GM04504 (cell line): ENCODE data around the gene KATNIP.

Experiments
- DNase-seq: peaks from one replicate; pipeline ENCODE4 v3.0.0-alpha.2; 2012; ENCODE audit warnings: low read depth

The KATNIP gene

GRCh38 chr16:27549746-27550581 lies at the start of gene KATNIP, which contains the start of gene GTF3C1:
Gene KATNIP, plus strand, starts transcription at chr16:27550144. Its CDS starts 27 bp downstream, at chr16:27550171.
Gene GTF3C1, minus strand, starts transcription at chr16:27549913. Its CDS starts 23 bp downstream, at chr16:27549890.
- peak; percentile 98 for DNase-seq

GRCh38 chr16:27500801-27501200 lies 49.1 kb upstream of the KATNIP start:
- no peak for DNase-seq

- no peak for DNase-seq
Measured at GRCh38 chr16:27503662-27504061, 46.3 kb upstream of the KATNIP start.

GRCh38 chr16:27505297-27506236 lies 44.4 kb upstream of the KATNIP start:
- no peak for DNase-seq

GRCh38 chr16:27506771-27507170 lies 43.2 kb upstream of the KATNIP start:
- no peak for DNase-seq

- no peak for DNase-seq
Measured at GRCh38 chr16:27508476-27508875, 41.5 kb upstream of the KATNIP start.

- DNase-seq, result no peak
Measured at GRCh38 chr16:27511657-27512448, 38.1 kb upstream of the KATNIP start.

GRCh38 chr16:27514806-27515205 lies 35.1 kb upstream of the KATNIP start:
- DNase-seq, result no peak

- DNase-seq, result no peak
Measured at GRCh38 chr16:27515874-27516353, 34.0 kb upstream of the KATNIP start.

GRCh38 chr16:27516365-27516764 lies 33.6 kb upstream of the KATNIP start:
- no peak for DNase-seq

GRCh38 chr16:27517664-27518063 lies 32.3 kb upstream of the KATNIP start:
- DNase-seq, result no peak

GRCh38 chr16:27518226-27518625 lies 31.7 kb upstream of the KATNIP start:
- no peak for DNase-seq

- DNase-seq, result no peak
Measured at GRCh38 chr16:27520982-27521673, 28.8 kb upstream of the KATNIP start.

- DNase-seq, result no peak
Measured at GRCh38 chr16:27522173-27522707, 27.7 kb upstream of the KATNIP start.

GRCh38 chr16:27526180-27526579 lies 23.8 kb upstream of the KATNIP start:
- no peak for DNase-seq

GRCh38 chr16:27528294-27528693 lies 21.6 kb upstream of the KATNIP start:
- DNase-seq, result no peak

GRCh38 chr16:27529962-27530361 lies 20.0 kb upstream of the KATNIP start:
- DNase-seq, result no peak

- no peak for DNase-seq
Measured at GRCh38 chr16:27531186-27531585, 18.8 kb upstream of the KATNIP start.

- DNase-seq, result no peak
Measured at GRCh38 chr16:27531826-27532800, 17.8 kb upstream of the KATNIP start.

- no peak for DNase-seq
Measured at GRCh38 chr16:27534256-27534655, 15.7 kb upstream of the KATNIP start.
